COLO668 (cell line): ENCODE results near the gene QSOX2.
A peak's percentile ranks its signal among the peaks of the same experiment; 100 is the strongest.

Source experiments
- DNase-seq: peaks from one replicate; lab custom pipeline; 2025; ENCODE audit not compliant: unreplicated experiment; lab: John Stamatoyannopoulos, UW

The QSOX2 gene

GRCh38 chr9:136192289-136193126 lies 53.1 kb downstream of the QSOX2 start:
- no peak for DNase-seq

GRCh38 chr9:136191960-136192286 lies 53.7 kb downstream of the QSOX2 start:
- DNase-seq = no peak

- DNase-seq = no peak
Observed at GRCh38 chr9:136191099-136191959, 54.3 kb downstream of the QSOX2 start.

GRCh38 chr9:136190656-136191055 lies 55.0 kb downstream of the QSOX2 start:
- no peak for DNase-seq

- DNase-seq = no peak
Observed at GRCh38 chr9:136190237-136190601, 55.4 kb downstream of the QSOX2 start.

GRCh38 chr9:136189394-136190236 lies 56.0 kb downstream of the QSOX2 start:
- DNase-seq = peak; percentile 18

GRCh38 chr9:136187683-136188586 lies 57.7 kb downstream of the QSOX2 start:
- no peak for DNase-seq

GRCh38 chr9:136187197-136187596 lies 58.4 kb downstream of the QSOX2 start:
- no peak for DNase-seq

- DNase-seq = no peak
Observed at GRCh38 chr9:136186386-136186785, 59.2 kb downstream of the QSOX2 start.

GRCh38 chr9:136185596-136186366 lies 59.8 kb downstream of the QSOX2 start:
- peak; percentile 60 for DNase-seq

GRCh38 chr9:136185066-136185465 lies 60.5 kb downstream of the QSOX2 start:
- DNase-seq = no peak

- DNase-seq = no peak
Observed at GRCh38 chr9:136182850-136183422, 62.7 kb downstream of the QSOX2 start.

- DNase-seq = no peak
Observed at GRCh38 chr9:136182420-136182787, 63.2 kb downstream of the QSOX2 start.

- no peak for DNase-seq
Observed at GRCh38 chr9:136181784-136182419, 63.7 kb downstream of the QSOX2 start.

GRCh38 chr9:136180586-136180985 lies 65.0 kb downstream of the QSOX2 start:
- DNase-seq = no peak

- no peak for DNase-seq
Observed at GRCh38 chr9:136179761-136180160, 65.9 kb downstream of the QSOX2 start.

GRCh38 chr9:136179101-136179616 lies 66.5 kb downstream of the QSOX2 start:
- no peak for DNase-seq

GRCh38 chr9:136178773-136179075 lies 66.9 kb downstream of the QSOX2 start:
- DNase-seq = no peak
